ENCODE measurements around the gene SEMA5B.

Gene SEMA5B

GRCh38 chr3:122975924-122976293 lies 51.7 kb downstream of the SEMA5B start:
- in situ Hi-C loops (cut with HindIII; ENCODE audit: low sequenced_read_pairs): no loop called here

GRCh38 chr3:122975163-122975923 lies 52.2 kb downstream of the SEMA5B start:
- in situ Hi-C loops (cut with HindIII; ENCODE audit: low sequenced_read_pairs): no loop called here

GRCh38 chr3:122974764-122975162 lies 52.8 kb downstream of the SEMA5B start:
- in situ Hi-C loops (cut with HindIII; ENCODE audit: low sequenced_read_pairs): no loop called here

GRCh38 chr3:122973893-122974615 lies 53.5 kb downstream of the SEMA5B start:
- in situ Hi-C loops (cut with HindIII; ENCODE audit: low sequenced_read_pairs): no loop called here

GRCh38 chr3:122972141-122972540 lies 55.4 kb downstream of the SEMA5B start:
- in situ Hi-C loops (cut with HindIII; ENCODE audit: low sequenced_read_pairs): no loop called here

GRCh38 chr3:122969585-122970469 lies 57.7 kb downstream of the SEMA5B start:
- in situ Hi-C loops (cut with HindIII; ENCODE audit: low sequenced_read_pairs): loop anchor here (10.0 kb wide), 1 partner anchor 55 kb away; the partner anchor contains the start of gene SEMA5B

GRCh38 chr3:122967765-122968164 lies 59.8 kb downstream of the SEMA5B start:
- in situ Hi-C loops (cut with HindIII; ENCODE audit: low sequenced_read_pairs): loop anchor here (10.0 kb wide), 1 partner anchor 57 kb away; the partner anchor contains the start of gene SEMA5B

- in situ Hi-C loops (cut with HindIII; ENCODE audit: low sequenced_read_pairs): loop anchor here (10.0 kb wide), 1 partner anchor 57 kb away; the partner anchor contains the start of gene SEMA5B
These were observed 60.2 kb downstream of the SEMA5B start for GRCh38 chr3:122967356-122967755.

GRCh38 chr3:122966045-122966444 lies 61.5 kb downstream of the SEMA5B start:
- in situ Hi-C loops (cut with HindIII; ENCODE audit: low sequenced_read_pairs): loop anchor here (10.0 kb wide), 1 partner anchor 59 kb away; the partner anchor contains the start of gene SEMA5B

- in situ Hi-C loops (cut with HindIII; ENCODE audit: low sequenced_read_pairs): loop anchor here (10.0 kb wide), 1 partner anchor 60 kb away; the partner anchor contains the start of gene SEMA5B
These were observed 62.8 kb downstream of the SEMA5B start for GRCh38 chr3:122964811-122965210.

- in situ Hi-C loops (cut with HindIII; ENCODE audit: low sequenced_read_pairs): loop anchor here (10.0 kb wide), 1 partner anchor 63 kb away; the partner anchor contains the start of gene SEMA5B
These were observed 65.4 kb downstream of the SEMA5B start for GRCh38 chr3:122962149-122962548.

GRCh38 chr3:122961146-122961545 lies 66.4 kb downstream of the SEMA5B start:
- in situ Hi-C loops (cut with HindIII; ENCODE audit: low sequenced_read_pairs): loop anchor here (10.0 kb wide), 1 partner anchor 64 kb away; the partner anchor contains the start of gene SEMA5B

GRCh38 chr3:122960652-122961051 lies 66.9 kb downstream of the SEMA5B start:
- in situ Hi-C loops (cut with HindIII; ENCODE audit: low sequenced_read_pairs): loop anchor here (10.0 kb wide), 1 partner anchor 64 kb away; the partner anchor contains the start of gene SEMA5B

GRCh38 chr3:122959339-122959738 lies 68.2 kb downstream of the SEMA5B start:
- in situ Hi-C loops (cut with HindIII; ENCODE audit: low sequenced_read_pairs): no loop called here

GRCh38 chr3:122957707-122958689 lies 69.6 kb downstream of the SEMA5B start:
- in situ Hi-C loops (cut with HindIII; ENCODE audit: low sequenced_read_pairs): no loop called here

GRCh38 chr3:122956693-122957455 lies 70.7 kb downstream of the SEMA5B start:
- in situ Hi-C loops (cut with HindIII; ENCODE audit: low sequenced_read_pairs): no loop called here

GRCh38 chr3:122955916-122956692 lies 71.5 kb downstream of the SEMA5B start:
- in situ Hi-C loops (cut with HindIII; ENCODE audit: low sequenced_read_pairs): no loop called here

- in situ Hi-C loops (cut with HindIII; ENCODE audit: low sequenced_read_pairs): no loop called here
These were observed 75.0 kb downstream of the SEMA5B start for GRCh38 chr3:122952520-122952919.

Data from DLD1 (cell line).